BJ (cell line): Measurements from ENCODE around the gene IGFBP3. TPM values are rescaled to one million over a fixed set of nuclear protein-coding genes. Genes with fewer than 3 reads are reported as not detected.

ENCODE experiments used
- CTCF ChIA-PET: fragments of 350-600 bp; formaldehyde crosslinking; extraction: SDS; loops from one replicate; lab custom pipeline; 2021; ENCODE audit warnings: antibody characterized with exemption, inconsistent platforms; lab: Yijun Ruan, JAX
- POLR2A ChIA-PET: fragments of 300-600 bp; sonication (Branson Sonifier 250); formaldehyde crosslinking; extraction: SDS; loops from one replicate; lab custom pipeline; 2021; ENCODE audit warnings: antibody characterized with exemption; lab: Charles Lee
- DNase-seq: peaks from one replicate; pipeline ENCODE4 v3.0.0-alpha.2; 2011; ENCODE audit warnings: low read depth
- H3K27me3 ChIP-seq: 2 replicates; pipeline ENCODE4 v1.6.0; 2011; ENCODE audit warnings: low read length; ENCODE audit not compliant: control insufficient read depth, insufficient read depth
- H3K36me3 ChIP-seq: 2 replicates; pipeline ENCODE4 v1.5.1; 2011; ENCODE audit warnings: low read length; ENCODE audit not compliant: control insufficient read depth, insufficient read depth
- H3K4me3 ChIP-seq: 2 replicates; pipeline ENCODE4 v1.5.1; 2011; ENCODE audit warnings: low read depth, mild to moderate bottlenecking, control low read depth, low read length
- CTCF ChIP-seq: IDR thresholded peaks from 2 replicates; pipeline ENCODE4 v1.5.1; 2011; ENCODE audit warnings: low read depth, mild to moderate bottlenecking, control low read depth, inconsistent platforms, low read length, moderate library complexity; ENCODE audit not compliant: insufficient read depth
- polyA plus RNA-seq: library from polyadenylated mRNA; depleted of rRNA; stranded (reverse); fragments of >200 nt; gene quantifications from 2 replicates; pipeline ENCODE4 v1.2.3, GENCODE V29; 2011

The IGFBP3 gene
- polyA plus RNA-seq, 1 experiment, result 3,005 TPM

DNA sequence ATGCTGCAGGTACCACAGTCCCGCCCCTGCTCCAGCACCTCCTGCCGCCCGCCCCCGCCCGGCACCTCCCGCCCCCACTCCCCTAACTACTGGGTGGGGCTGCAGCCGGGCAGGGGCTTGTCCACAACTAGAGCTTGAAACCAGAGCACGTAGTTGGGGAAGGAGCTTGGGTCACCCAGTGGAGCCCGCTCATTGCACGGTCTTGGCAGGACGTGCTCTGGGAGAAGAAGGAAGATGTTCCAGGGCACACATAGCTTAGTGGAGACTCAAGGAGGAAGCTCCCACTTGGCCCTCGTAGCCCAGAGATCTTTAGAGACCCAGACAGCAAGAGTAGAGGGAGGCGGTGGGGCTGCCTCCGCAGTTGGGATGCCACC, 32.1 kb downstream of the IGFBP3 start:
- Histone ChIP-seq H3K36me3 (no peaks in the 10 kb centered on the region), H3K4me3 (peak overlapping the region; percentile 32), H3K27me3 (peaks cover 3% of the 10 kb centered on the region)
- ChIA-PET POLR2A (no interaction called here), CTCF (interaction anchor here (1.0 to 5.2 kb wide), 3 partner anchors 17 to 466 kb away, joined by 3 to 46 read pairs (median 4); partner anchors contain the start of gene IGFBP3)
- DNase-seq, result no peak
- no peak for TF ChIP-seq CTCF

GRCh38 chr7:45888185-45888992, 32.7 kb downstream of the IGFBP3 start, which contains the start of gene IGFBP1:
Gene IGFBP1, plus strand, starts transcription at chr7:45888488. Its CDS starts 165 bp downstream, at chr7:45888653.
- peak within 1 kb of the TSS; percentile 32 for H3K4me3 ChIP-seq
- no peak for DNase-seq
- POLR2A ChIA-PET, result no interaction called here
- peaks cover 3% of the 10 kb centered on the region for H3K27me3 ChIP-seq
- CTCF ChIA-PET, result interaction anchor here (5.2 kb wide), 1 partner anchor 31 kb away, joined by 46 read pairs; the partner anchor contains the start of gene IGFBP3
- no peak for TF ChIP-seq CTCF
- H3K36me3 ChIP-seq, result no peaks in the 10 kb centered on the region

DNA sequence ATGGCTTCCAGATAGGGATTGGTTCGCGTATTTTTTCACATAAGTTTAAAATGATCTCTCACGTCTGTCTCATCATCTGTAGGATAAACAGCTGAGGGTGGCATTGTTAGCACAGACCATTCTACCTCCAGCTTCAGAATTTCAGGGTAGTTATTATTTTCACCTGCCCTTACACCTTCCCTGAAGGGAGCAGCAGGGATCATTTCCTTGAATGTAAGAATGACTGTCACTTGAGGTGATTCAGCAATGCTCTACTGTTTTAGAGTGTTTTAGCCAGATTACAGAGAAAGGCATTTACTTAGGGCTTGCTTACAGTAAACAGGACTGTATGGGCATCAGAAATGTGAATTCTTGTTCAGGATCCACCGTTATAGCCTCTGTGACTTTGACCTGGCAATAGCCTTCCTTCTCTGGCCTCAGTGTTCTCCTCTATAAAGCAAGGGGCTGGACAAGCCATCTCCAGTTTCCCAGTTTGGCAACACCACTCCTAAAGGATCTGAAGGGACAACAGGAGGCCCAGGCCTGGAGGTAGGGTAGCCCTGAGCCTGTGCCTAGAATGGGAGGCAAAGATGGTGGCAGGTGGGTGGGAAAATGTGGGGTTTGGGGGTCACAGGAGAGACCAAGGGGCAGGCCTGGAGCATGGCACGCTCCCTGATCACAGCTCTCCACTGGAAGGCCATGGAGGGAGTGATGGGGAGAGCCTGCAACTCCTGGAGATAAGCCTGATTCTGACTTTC, 34.0 kb downstream of the IGFBP3 start:
- TF ChIP-seq CTCF, result no peak
- peaks cover 1% of the 10 kb centered on the region; the same call in 1 of the 2 replicates for H3K27me3 ChIP-seq
- CTCF ChIA-PET, result interaction anchor here (0.6 to 5.2 kb wide), 3 partner anchors 19 to 1425 kb away, joined by 3 to 46 read pairs (median 3); partner anchors contain the start of gene IGFBP3
- no peak for DNase-seq
- H3K36me3 ChIP-seq, result no peaks in the 10 kb centered on the region
- POLR2A ChIA-PET, result no interaction called here
- no peak overlapping the region for H3K4me3 ChIP-seq

DNA sequence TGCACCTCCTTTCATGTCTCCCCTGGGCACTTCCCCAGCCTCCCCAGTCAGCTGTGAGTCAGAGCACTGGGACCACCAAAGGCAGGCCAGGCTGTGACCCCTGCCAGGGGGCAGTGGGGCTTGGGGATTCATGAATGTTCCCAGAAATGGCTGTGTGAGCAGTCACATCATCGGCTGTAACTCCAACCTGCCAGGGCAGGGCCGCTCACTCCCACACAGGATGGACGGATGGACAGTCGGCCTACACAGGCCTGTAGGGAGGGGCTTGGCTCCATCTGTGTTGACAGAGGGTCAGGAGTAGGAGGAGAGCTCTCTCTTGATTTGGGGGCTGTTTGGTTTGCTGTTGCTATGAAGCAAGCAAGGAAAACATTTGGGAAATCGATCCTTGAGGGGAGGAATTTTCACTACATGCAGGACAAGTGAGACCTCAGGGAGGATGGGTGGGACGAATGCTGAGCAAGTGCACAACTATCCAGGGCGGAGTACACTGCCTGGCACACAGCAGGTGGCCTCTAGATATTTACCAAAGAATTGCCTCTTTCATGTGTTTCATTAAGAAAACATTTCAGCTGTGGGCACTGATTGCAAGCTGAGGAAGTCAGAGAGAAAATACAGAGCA, 35.7 kb downstream of the IGFBP3 start:
- DNase-seq, result no peak

More for the DNA sequence above, 35.7 kb downstream of the IGFBP3 start:
- Histone ChIP-seq H3K27me3 (peaks cover 1% of the 10 kb centered on the region; the same call in 1 of the 2 replicates), H3K36me3 (no peaks in the 10 kb centered on the region), H3K4me3 (no peak overlapping the region)
- POLR2A ChIA-PET, result interaction anchor here (0.6 kb wide), 1 partner anchor 769 kb away, joined by 11 read pairs; no protein-coding TSS in a partner anchor
- CTCF ChIA-PET, result interaction anchor here (0.7 to 1.1 kb wide), 2 partner anchors 1290 to 1381 kb away, joined by 3 read pairs; no protein-coding TSS in a partner anchor
- TF ChIP-seq CTCF, result no peak
